DND-41 (cell line): ENCODE results near the gene IPO4.

ENCODE experiments used
- EZH2 ChIP-seq: IDR thresholded peaks from 3 replicates; pipeline ENCODE4 v1.6.1; 2012; ENCODE audit warnings: borderline replicate concordance, low read depth, mild to moderate bottlenecking, moderate library complexity, low read length, inconsistent platforms; ENCODE audit not compliant: severe bottlenecking
- TF ChIP-seq, protein P1 (sequence below): IDR thresholded peaks from 2 replicates; pipeline ENCODE4 v1.5.1; 2012; ENCODE audit warnings: borderline replicate concordance, low read length, moderate library complexity, mild to moderate bottlenecking; ENCODE audit not compliant: poor library complexity, severe bottlenecking; ENCODE audit errors: extremely low read depth

DNA sequence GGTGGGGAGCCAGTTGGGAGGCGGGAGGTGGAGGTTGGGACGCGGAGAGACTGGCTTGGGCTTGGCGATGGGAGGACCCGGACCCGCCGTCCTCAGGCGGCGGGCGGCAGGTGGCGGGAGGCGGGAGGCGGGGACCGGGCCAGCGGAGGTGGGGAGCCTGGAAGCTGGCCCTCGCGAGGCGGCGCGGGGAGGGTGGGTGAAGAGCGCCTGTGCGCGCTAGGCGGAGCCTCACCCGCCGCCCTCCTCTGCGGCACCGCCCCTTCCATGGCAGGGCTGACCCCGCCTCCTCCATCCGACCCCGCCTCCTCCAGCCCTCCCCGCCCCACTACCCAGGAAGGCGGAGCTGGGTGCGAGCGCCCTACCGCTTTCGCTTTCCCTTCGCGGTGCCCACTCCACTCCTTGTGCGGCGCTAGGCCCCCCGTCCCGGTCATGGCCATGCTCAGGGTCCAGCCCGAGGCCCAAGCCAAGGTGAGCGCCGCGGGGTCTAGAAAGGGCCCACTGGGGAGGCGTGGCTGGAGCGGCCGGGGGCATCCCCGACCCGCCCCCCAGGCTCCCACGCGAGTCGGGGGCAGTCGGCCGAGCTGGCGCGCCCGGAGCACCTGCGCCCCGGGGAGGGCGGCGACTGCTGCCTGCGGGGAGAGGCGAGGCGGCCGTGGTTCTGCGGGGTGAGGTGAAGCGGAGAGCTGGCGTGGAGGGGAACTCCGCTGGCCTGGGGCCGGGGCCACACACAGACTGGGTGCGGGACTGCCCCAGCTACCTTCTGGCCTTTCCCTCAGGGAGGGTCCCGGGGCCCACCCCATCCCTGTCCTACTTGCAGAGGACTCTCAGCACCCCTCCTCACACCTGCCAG is 52.6 kb downstream of the IPO4 start, which contains the start of gene PSME1:
- TF ChIP-seq, protein P1, sequence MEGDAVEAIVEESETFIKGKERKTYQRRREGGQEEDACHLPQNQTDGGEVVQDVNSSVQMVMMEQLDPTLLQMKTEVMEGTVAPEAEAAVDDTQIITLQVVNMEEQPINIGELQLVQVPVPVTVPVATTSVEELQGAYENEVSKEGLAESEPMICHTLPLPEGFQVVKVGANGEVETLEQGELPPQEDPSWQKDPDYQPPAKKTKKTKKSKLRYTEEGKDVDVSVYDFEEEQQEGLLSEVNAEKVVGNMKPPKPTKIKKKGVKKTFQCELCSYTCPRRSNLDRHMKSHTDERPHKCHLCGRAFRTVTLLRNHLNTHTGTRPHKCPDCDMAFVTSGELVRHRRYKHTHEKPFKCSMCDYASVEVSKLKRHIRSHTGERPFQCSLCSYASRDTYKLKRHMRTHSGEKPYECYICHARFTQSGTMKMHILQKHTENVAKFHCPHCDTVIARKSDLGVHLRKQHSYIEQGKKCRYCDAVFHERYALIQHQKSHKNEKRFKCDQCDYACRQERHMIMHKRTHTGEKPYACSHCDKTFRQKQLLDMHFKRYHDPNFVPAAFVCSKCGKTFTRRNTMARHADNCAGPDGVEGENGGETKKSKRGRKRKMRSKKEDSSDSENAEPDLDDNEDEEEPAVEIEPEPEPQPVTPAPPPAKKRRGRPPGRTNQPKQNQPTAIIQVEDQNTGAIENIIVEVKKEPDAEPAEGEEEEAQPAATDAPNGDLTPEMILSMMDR = no peak
- no peak for TF ChIP-seq EZH2
